Endothelial cell of umbilical vein (primary cell): Measurements from ENCODE around the gene CCNK. TPM values are rescaled to one million over a fixed set of nuclear protein-coding genes. Genes with fewer than 3 reads are reported as not detected.

Experiments
- BruUV-seq: library from RNA; stranded (reverse); fragments of 400-500 nt; replicated peaks from 2 replicates; lab custom pipeline; 2021; lab: Mats Ljungman, UMichigan
- CTCF ChIA-PET: fragments of 300-600, 350-600 bp; sonication (Branson Sonifier 250); formaldehyde crosslinking; loops from one replicate; lab custom pipeline; 2021; ENCODE audit warnings: antibody characterized with exemption, inconsistent platforms; lab: Charles Lee
- POLR2A ChIA-PET: fragments of 300-600, 350-600 bp; sonication (Branson Sonifier 250); formaldehyde crosslinking; loops from one replicate; lab custom pipeline; 2021; ENCODE audit warnings: antibody characterized with exemption, inconsistent platforms; lab: Charles Lee
- DNase-seq: peaks from one replicate; pipeline ENCODE4 v3.0.0-alpha.2; 2011; ENCODE audit warnings: low read depth, low spot score
- FAIRE-seq: peaks from 2 replicates; lab custom pipeline; 2011; peaks lifted over from hg19 to GRCh38; lab: Jason Lieb, UNC
- H2AFZ ChIP-seq: 2 replicates; pipeline ENCODE4 v1.6.0; 2012; ENCODE audit warnings: low read depth, low read length, control low read depth, inconsistent platforms
- H3K27ac ChIP-seq: 2 replicates; pipeline ENCODE4 v1.5.1; 2011; ENCODE audit warnings: low read depth, mild to moderate bottlenecking, control low read depth, low read length, moderate library complexity; ENCODE audit not compliant: insufficient read depth
- H3K27me3 ChIP-seq, 2 experiments: 2 replicates each; pipeline versions ENCODE4 v1.6.0 to v1.6.1; 2011; ENCODE audit warnings: low read length in 2 of 2, mixed read lengths in 1 of 2; ENCODE audit not compliant: control insufficient read depth in 2 of 2, insufficient read depth in 2 of 2
- H3K36me3 ChIP-seq, 2 experiments: 2 replicates in 1 of 2; 3 replicates in 1 of 2; pipeline ENCODE4 v1.5.1; 2011; ENCODE audit warnings: low read length in 2 of 2, mild to moderate bottlenecking in 1 of 2, moderate library complexity in 1 of 2; ENCODE audit not compliant: control insufficient read depth in 2 of 2, insufficient read depth in 2 of 2; ENCODE audit errors: extremely low read depth in 1 of 2
- H3K4me1 ChIP-seq: 3 replicates; pipeline ENCODE4 v1.5.1; 2011; ENCODE audit warnings: mild to moderate bottlenecking, low read length; ENCODE audit not compliant: control insufficient read depth, insufficient read depth; ENCODE audit errors: extremely low read depth
- H3K4me2 ChIP-seq: 2 replicates; pipeline ENCODE4 v1.6.1; 2011; ENCODE audit warnings: low read length, control low read depth, mixed read lengths; ENCODE audit not compliant: insufficient read depth
- H3K4me3 ChIP-seq, 3 experiments: fragments of 200-600 bp in 1 of 3; sonication (generic), shearing (Covaris generic) in 1 of 3; replicated peaks in 1 of 3; 2 replicates each; pipeline ENCODE4 v1.5.1; 2011 to 2016; ENCODE audit warnings: control low read depth in 3 of 3, low read length in 3 of 3, mild to moderate bottlenecking in 2 of 3, inconsistent platforms in 1 of 3, low read depth in 1 of 3, moderate library complexity in 1 of 3; ENCODE audit not compliant: insufficient read depth in 1 of 3
- H3K79me2 ChIP-seq: 2 replicates; pipeline ENCODE4 v1.6.0; 2012; ENCODE audit warnings: low read length, inconsistent platforms; ENCODE audit not compliant: control insufficient read depth, insufficient read depth
- H3K9ac ChIP-seq: replicated peaks from 2 replicates; pipeline ENCODE3; 2011; ENCODE audit warnings: low read length, control low read depth; ENCODE audit not compliant: insufficient read depth; ENCODE audit errors: extremely low read depth
- H3K9me1 ChIP-seq: replicated peaks from 3 replicates; pipeline ENCODE4 v1.6.0; 2011; ENCODE audit warnings: mild to moderate bottlenecking, low read length; ENCODE audit not compliant: control insufficient read depth, insufficient read depth; ENCODE audit errors: extremely low read depth
- H3K9me3 ChIP-seq: replicated peaks from 2 replicates; pipeline ENCODE4 v1.5.1; 2012; ENCODE audit warnings: low read length, inconsistent platforms; ENCODE audit not compliant: control insufficient read depth, insufficient read depth
- H4K20me1 ChIP-seq: replicated peaks from 2 replicates; pipeline ENCODE3; 2011; ENCODE audit warnings: mild to moderate bottlenecking, low read length; ENCODE audit not compliant: control insufficient read depth, insufficient read depth; ENCODE audit errors: extremely low read depth
- EZH2 ChIP-seq: IDR thresholded peaks from 2 replicates; pipeline ENCODE4 v1.6.1; 2012; ENCODE audit warnings: borderline replicate concordance, low read depth, mild to moderate bottlenecking, moderate library complexity, low read length, inconsistent platforms; ENCODE audit not compliant: severe bottlenecking
- FOS ChIP-seq: IDR thresholded peaks from 2 replicates; pipeline ENCODE4 v1.6.1; 2011; ENCODE audit warnings: mild to moderate bottlenecking, low read length, moderate library complexity, borderline replicate concordance; ENCODE audit not compliant: insufficient read depth
- GATA2 ChIP-seq: IDR thresholded peaks from 2 replicates; pipeline ENCODE4 v1.7.0; 2011; ENCODE audit warnings: low read depth, mild to moderate bottlenecking, moderate library complexity, mixed read lengths, low read length; ENCODE audit not compliant: insufficient read length, insufficient read depth
- JUN ChIP-seq: IDR thresholded peaks from 2 replicates; pipeline ENCODE4 v1.6.1; 2011; ENCODE audit warnings: borderline replicate concordance, low read depth; ENCODE audit not compliant: insufficient read length, insufficient read depth
- MAX ChIP-seq: IDR thresholded peaks from 2 replicates; pipeline ENCODE4 v1.6.1; 2011; ENCODE audit not compliant: insufficient read depth, insufficient read length
- MYC ChIP-seq: IDR thresholded peaks from one replicate; pipeline ENCODE4 v1.6.1; 2011; ENCODE audit warnings: mild to moderate bottlenecking, low read depth, low read length
- POLR2A ChIP-seq: IDR thresholded peaks from 2 replicates; pipeline ENCODE4 v1.6.1; 2012; ENCODE audit warnings: low read depth, mild to moderate bottlenecking, control low read depth, low read length
- POLR2AphosphoS5 ChIP-seq: IDR thresholded peaks from 2 replicates; pipeline ENCODE4 v1.6.1; 2012; ENCODE audit warnings: low read depth, mild to moderate bottlenecking, control low read depth, low read length, moderate library complexity; ENCODE audit not compliant: insufficient read depth
- dilution Hi-C: fragments of 300-500 bp; cut with MboI; formaldehyde crosslinking; loops from one replicate; pipeline ENCODE4 v1.15.0; 2019; ENCODE audit warnings: low sequenced_read_pairs; ENCODE audit not compliant: extremely low pct_ligation_motif_present
- intact Hi-C: fragments of 100-400 bp; cut with micrococcal nuclease; formaldehyde crosslinking; loops from one replicate; pipeline ENCODE4 v1.10.0; 2022
- polyA plus RNA-seq, 4 experiments: library from polyadenylated mRNA; depleted of rRNA in 3 of 4; stranded (reverse) in 3 of 4; unstranded in 1 of 4; fragments of >200 nt; gene quantifications; 2 replicates each; pipeline versions ENCODE4 v1.2.1 to v1.2.3, GENCODE V29; 2011 to 2012; ENCODE audit warnings: missing spikeins in 1 of 4
- total RNA-seq: library from RNA; stranded (reverse); gene quantifications from 2 replicates; pipeline ENCODE4 v1.2.3, GENCODE V29; 2021
- TF ChIP-seq, protein P1 (sequence below), 2 donors: IDR thresholded peaks; 1 replicate in 1 of 2; 2 replicates in 1 of 2; pipeline ENCODE4 v1.5.1; 2011; ENCODE audit warnings: low read length in 2 of 2, mild to moderate bottlenecking in 2 of 2, moderate library complexity in 2 of 2, control low read depth in 1 of 2, inconsistent platforms in 1 of 2, low read depth in 1 of 2; ENCODE audit not compliant: insufficient read depth in 1 of 2; ENCODE audit errors: extremely low read depth in 1 of 2

CCNK gene
- total and polyA plus RNA-seq, 2 donors (not counting 3 experiments of a cell fraction or from before 2014, with no cell fraction given): 11.9 to 59.3 TPM

DNA sequence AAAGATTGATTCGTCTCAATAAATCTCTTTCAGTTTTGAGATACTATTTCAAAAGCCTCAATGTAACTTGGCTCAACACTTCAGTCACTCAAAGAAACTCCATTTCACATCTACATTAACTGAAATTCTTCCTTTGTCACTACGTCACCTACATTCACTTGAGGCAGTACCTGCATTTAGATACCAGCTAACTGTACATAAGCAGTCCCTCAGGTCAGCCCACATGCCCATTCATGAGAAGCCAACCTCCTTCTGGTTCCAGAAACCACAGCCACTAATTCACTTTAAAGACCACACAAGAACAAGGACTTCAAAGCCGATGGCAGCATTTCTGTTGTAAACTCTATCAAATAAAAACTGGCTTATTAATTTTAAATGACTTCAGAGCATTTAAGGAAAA lies 43.5 kb upstream of the CCNK start:
- no peak for TF ChIP-seq POLR2A
- TF ChIP-seq JUN: no peak
- no peak for TF ChIP-seq EZH2
- no peak for TF ChIP-seq GATA2
- TF ChIP-seq, protein P1, sequence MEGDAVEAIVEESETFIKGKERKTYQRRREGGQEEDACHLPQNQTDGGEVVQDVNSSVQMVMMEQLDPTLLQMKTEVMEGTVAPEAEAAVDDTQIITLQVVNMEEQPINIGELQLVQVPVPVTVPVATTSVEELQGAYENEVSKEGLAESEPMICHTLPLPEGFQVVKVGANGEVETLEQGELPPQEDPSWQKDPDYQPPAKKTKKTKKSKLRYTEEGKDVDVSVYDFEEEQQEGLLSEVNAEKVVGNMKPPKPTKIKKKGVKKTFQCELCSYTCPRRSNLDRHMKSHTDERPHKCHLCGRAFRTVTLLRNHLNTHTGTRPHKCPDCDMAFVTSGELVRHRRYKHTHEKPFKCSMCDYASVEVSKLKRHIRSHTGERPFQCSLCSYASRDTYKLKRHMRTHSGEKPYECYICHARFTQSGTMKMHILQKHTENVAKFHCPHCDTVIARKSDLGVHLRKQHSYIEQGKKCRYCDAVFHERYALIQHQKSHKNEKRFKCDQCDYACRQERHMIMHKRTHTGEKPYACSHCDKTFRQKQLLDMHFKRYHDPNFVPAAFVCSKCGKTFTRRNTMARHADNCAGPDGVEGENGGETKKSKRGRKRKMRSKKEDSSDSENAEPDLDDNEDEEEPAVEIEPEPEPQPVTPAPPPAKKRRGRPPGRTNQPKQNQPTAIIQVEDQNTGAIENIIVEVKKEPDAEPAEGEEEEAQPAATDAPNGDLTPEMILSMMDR (IDR thresholded peaks at IDR 0.05; ENCODE audit: extremely low read depth in 1 of 2, insufficient read depth in 1 of 2, low read depth in 1 of 2, low read length in 2 of 2): no peak
- TF ChIP-seq MYC: no peak
- TF ChIP-seq POLR2AphosphoS5: no peak
- no peak for TF ChIP-seq FOS
- no peak for TF ChIP-seq MAX
- no peaks in the 10 kb centered on the region for H3K79me2 ChIP-seq
- ChIA-PET POLR2A (no interaction called here), CTCF (interaction anchor here (0.9 to 2.1 kb wide), 4 partner anchors 13 to 44 kb away, joined by 3 to 6 read pairs (median 4); no protein-coding TSS in a partner anchor)
- FAIRE-seq (no peak), DNase-seq (no peak)
- BruUV-seq: no TSS peak
- dilution Hi-C loops (no loop called here), intact Hi-C loops (no loop called here)
- no peaks in the 10 kb centered on the region for H3K27me3 ChIP-seq
- H3K9me3 ChIP-seq: no peaks in the 10 kb centered on the region
- no peak overlapping the region for H3K9ac ChIP-seq
- H3K9me1 ChIP-seq: no peaks in the 10 kb centered on the region
- peaks cover 7% of the 10 kb centered on the region for H3K4me1 ChIP-seq
- H3K27ac ChIP-seq: no peak overlapping the region
- no peak overlapping the region for H3K4me2 ChIP-seq
- H3K36me3 ChIP-seq: peaks cover 3 to 6% of the 10 kb centered on the region in 2 experiments
- no peaks in the 10 kb centered on the region for H4K20me1 ChIP-seq
- no peak overlapping the region for H3K4me3 ChIP-seq
- no peak overlapping the region for H2AFZ ChIP-seq
